Uterus (tissue), 4 donors: ENCODE data around the gene PAPSS1. TPM values are rescaled to one million over a fixed set of nuclear protein-coding genes. Genes with fewer than 3 reads are reported as not detected.

ENCODE experiments used
- DNase-seq, 2 donors: peaks; one replicate each; pipeline ENCODE4 v3.0.0-alpha.2; 2019 to 2020
- H3K27ac ChIP-seq, 2 donors: fragments of 200-600 bp; sonication (generic); 1 replicate in 1 of 2; 2 replicates in 1 of 2; pipeline ENCODE4 v1.5.1; 2016 to 2018
- H3K27me3 ChIP-seq, 2 donors: fragments of 200-600 bp; sonication (generic); one replicate each; pipeline ENCODE4 v1.5.1; 2018 to 2019; ENCODE audit warnings: control low read depth in 1 of 2
- H3K36me3 ChIP-seq, 2 donors: fragments of 200-600 bp; sonication (generic); one replicate each; pipeline ENCODE4 v1.5.1; 2019; ENCODE audit warnings: control low read depth in 1 of 2
- H3K4me1 ChIP-seq, 2 donors: fragments of 200-600 bp; sonication (generic); one replicate each; pipeline ENCODE4 v1.5.1; 2018 to 2019; ENCODE audit warnings: control low read depth in 1 of 2
- H3K4me3 ChIP-seq, 2 donors: fragments of 200-600 bp; sonication (generic); 1 replicate in 1 of 2; 2 replicates in 1 of 2; pipeline ENCODE4 v1.5.1; 2018 to 2019; ENCODE audit warnings: mild to moderate bottlenecking in 1 of 2
- H3K9me3 ChIP-seq, 2 donors: fragments of 200-600 bp; sonication (generic); one replicate each; pipeline ENCODE4 v1.5.1; 2019; ENCODE audit warnings: control low read depth in 1 of 2
- POLR2A ChIP-seq, 2 donors: fragments of 450-650 bp; IDR thresholded peaks; one replicate each; pipeline ENCODE4 v1.6.1; 2016; ENCODE audit warnings: antibody characterized with exemption in 2 of 2, mild to moderate bottlenecking in 1 of 2, moderate library complexity in 1 of 2
- intact Hi-C: fragments of 100-400 bp; cut with DNase I; formaldehyde crosslinking; loops from one replicate; pipeline ENCODE4 v1.15.1; 2023; ENCODE audit warnings: low total_unique reads
- total RNA-seq, 4 donors: library from RNA; depleted of rRNA in 3 of 4; stranded (reverse); fragments of >200 nt in 3 of 4; gene quantifications; one replicate each; pipeline versions ENCODE4 v1.1.0 to v1.2.4, GENCODE V29; 2014 to 2023
- TF ChIP-seq, protein P1 (sequence below), 4 experiments: fragments of 200-600 bp in 2 of 4; fragments of 450-650 bp in 2 of 4; sonication (generic) in 2 of 4; IDR thresholded peaks; one replicate each; pipeline ENCODE4 v1.5.1; 2016 to 2019; ENCODE audit warnings: antibody characterized with exemption in 4 of 4, mild to moderate bottlenecking in 2 of 4, moderate library complexity in 1 of 4
- donor health status: DM: yes; HTN: yes; CAD: no.

The PAPSS1 gene
- total RNA-seq, 4 donors from 2014 or later = 17.4 to 81.8 (median 25.9) TPM

DNA sequence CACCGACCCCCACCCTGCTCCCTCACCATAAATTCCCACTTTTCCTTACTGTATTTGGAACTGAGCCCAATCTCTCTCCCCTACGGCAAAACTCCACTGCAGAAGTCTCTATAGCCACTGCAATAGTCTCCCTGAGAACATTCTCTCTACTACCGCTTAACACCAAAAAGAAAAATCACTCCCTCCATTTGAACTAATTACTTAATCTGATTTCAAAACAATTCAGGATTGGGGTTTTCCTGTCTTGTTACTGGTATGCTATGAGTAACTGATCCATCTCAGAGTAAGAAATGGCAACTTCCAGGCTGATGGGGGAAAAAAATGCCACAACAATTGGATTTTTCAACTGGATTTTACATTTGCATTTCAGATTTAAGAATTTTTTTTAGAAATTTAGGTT lies 5.8 kb downstream of the PAPSS1 start:
- H3K9me3 ChIP-seq = no peaks in the 10 kb centered on the region
- DNase-seq = no peak
- no peaks in the 10 kb centered on the region for H3K4me1 ChIP-seq
- H3K36me3 ChIP-seq = no peaks in the 10 kb centered on the region
- H3K27me3 ChIP-seq = no peaks in the 10 kb centered on the region
- H3K27ac ChIP-seq = no peak overlapping the region
- TF ChIP-seq POLR2A (IDR thresholded peaks at IDR 0.05) = no peak
- TF ChIP-seq, protein P1, sequence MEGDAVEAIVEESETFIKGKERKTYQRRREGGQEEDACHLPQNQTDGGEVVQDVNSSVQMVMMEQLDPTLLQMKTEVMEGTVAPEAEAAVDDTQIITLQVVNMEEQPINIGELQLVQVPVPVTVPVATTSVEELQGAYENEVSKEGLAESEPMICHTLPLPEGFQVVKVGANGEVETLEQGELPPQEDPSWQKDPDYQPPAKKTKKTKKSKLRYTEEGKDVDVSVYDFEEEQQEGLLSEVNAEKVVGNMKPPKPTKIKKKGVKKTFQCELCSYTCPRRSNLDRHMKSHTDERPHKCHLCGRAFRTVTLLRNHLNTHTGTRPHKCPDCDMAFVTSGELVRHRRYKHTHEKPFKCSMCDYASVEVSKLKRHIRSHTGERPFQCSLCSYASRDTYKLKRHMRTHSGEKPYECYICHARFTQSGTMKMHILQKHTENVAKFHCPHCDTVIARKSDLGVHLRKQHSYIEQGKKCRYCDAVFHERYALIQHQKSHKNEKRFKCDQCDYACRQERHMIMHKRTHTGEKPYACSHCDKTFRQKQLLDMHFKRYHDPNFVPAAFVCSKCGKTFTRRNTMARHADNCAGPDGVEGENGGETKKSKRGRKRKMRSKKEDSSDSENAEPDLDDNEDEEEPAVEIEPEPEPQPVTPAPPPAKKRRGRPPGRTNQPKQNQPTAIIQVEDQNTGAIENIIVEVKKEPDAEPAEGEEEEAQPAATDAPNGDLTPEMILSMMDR (IDR thresholded peaks at IDR 0.05) = no peak
- H3K4me3 ChIP-seq = no peak overlapping the region
- intact Hi-C loops = no loop called here

DNA sequence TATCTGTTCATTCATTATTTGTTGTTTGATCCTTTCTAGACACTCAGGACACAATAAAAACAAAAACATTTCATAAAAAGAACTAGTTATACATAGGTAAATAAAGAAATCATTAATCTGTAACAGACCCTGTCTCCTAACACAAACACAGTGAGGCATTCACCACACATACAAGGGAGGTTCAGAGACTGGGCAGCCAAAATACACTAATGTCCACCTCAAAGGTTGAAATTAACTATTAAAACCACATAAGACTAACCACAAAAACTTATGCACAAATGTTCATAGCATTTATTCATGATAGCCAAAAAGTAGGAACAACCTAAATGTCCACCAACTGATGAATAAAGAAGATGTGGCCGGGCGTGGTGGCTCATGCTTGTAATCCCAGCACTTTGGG lies 7.8 kb downstream of the PAPSS1 start:
- no peak overlapping the region for H3K27ac ChIP-seq
- no peak for TF ChIP-seq POLR2A (IDR thresholded peaks at IDR 0.05)
- TF ChIP-seq, protein P1 (IDR thresholded peaks at IDR 0.05) = no peak
- H3K4me3 ChIP-seq = no peak overlapping the region
- intact Hi-C loops = no loop called here
- no peaks in the 10 kb centered on the region for H3K36me3 ChIP-seq
- no peaks in the 10 kb centered on the region for H3K27me3 ChIP-seq
- H3K9me3 ChIP-seq = no peaks in the 10 kb centered on the region
- no peaks in the 10 kb centered on the region for H3K4me1 ChIP-seq
- DNase-seq = no peak

DNA sequence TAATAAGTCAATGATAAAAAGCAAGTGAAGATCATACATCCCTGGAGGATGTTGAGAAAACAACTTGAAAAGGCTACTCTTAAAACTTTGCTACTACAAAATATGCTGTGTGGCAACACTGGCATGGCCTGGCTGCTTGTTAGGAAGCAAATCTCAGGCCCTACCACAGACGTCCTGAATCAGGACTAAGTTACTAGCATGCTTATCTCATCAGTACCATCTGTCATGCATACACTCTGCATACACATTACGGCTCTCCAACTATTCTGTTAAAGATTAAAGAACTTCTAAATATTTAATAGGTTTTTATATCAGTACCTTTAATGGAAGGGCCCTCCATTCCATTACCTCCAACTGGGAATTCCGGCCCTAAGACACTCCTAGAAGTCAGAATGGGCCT lies 8.2 kb downstream of the PAPSS1 start:
- Histone ChIP-seq H3K27me3 (no peaks in the 10 kb centered on the region), H3K4me3 (no peak overlapping the region), H3K36me3 (no peaks in the 10 kb centered on the region), H3K4me1 (no peaks in the 10 kb centered on the region), H3K9me3 (peaks cover 0 to under 1% of the 10 kb centered on the region in 2 donors), H3K27ac (no peak overlapping the region)
- intact Hi-C loops = no loop called here
- no peak for TF ChIP-seq POLR2A (IDR thresholded peaks at IDR 0.05)
- no peak for DNase-seq

DNA sequence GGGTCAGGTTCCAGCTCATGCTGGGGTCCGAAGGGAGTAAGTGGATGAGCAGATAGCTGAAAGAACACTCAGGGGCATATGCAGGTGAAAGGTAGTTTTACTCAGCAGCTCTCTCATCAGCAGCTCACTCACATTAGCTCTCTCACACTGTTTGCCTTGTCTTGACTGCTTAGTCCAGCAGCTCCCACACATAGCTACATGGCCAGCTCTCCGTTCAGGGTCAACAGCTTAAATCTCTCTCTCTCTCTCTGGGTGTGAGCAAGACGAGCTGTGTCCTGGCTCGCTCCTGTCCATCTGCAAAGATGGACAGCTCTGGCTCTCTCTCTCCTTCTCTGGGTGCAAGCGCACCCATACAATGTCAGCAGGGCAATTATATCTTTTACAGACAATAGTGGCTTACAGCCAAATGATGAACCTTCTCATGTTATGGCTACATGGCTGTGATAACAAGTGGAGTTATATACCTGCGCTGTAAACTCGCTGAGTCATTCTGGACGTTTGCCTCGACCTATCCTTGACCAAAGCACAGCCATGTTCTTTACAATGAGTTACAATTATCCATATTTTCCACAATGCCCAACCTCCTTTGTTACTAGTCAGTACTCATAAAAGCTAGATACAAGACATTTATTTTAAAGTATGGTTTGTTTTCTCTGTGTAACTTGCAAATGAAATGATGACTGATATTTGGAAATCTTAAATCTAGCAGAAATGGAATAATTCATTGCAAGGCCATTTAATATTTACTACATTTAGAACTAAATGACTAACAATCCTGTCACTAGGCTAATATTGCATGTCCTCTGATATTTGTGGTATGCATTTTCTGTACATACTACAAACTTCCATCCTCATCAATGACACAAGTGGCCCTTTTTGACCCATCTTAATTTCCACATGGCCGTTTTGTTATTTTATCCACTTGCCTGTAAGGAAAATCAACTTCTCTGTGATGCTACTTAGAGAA lies 9.3 kb downstream of the PAPSS1 start:
- Histone ChIP-seq H3K4me3 (no peak overlapping the region), H3K4me1 (no peaks in the 10 kb centered on the region), H3K27me3 (no peaks in the 10 kb centered on the region), H3K27ac (no peak overlapping the region), H3K36me3 (no peaks in the 10 kb centered on the region), H3K9me3 (peaks cover 0 to 12% of the 10 kb centered on the region in 2 donors)
- DNase-seq = no peak
- TF ChIP-seq, protein P1 (IDR thresholded peaks at IDR 0.05) = no peak
- TF ChIP-seq POLR2A (IDR thresholded peaks at IDR 0.05) = no peak
- intact Hi-C loops = no loop called here

DNA sequence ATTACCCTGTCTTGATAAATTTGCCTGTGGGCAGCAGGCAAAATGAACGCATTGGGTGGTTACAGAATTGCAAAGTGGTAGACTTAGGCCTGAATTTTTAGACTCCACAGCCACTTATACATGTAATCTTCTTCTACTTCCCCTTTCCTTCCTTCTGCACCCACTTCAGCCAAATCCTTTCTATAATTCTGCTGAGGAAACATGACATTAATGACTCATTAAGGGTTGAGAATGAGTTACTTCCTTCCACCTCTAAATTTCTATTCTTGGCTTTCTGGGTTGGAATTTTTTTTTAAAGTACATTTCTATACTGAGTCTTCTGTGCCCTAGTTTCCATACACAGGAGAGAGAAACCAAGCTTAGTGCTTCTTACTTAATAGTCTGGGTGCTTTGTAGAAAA lies 10.1 kb downstream of the PAPSS1 start:
- no peak overlapping the region for H3K27ac ChIP-seq
- H3K36me3 ChIP-seq = no peaks in the 10 kb centered on the region
- no peaks in the 10 kb centered on the region for H3K4me1 ChIP-seq
- no peak overlapping the region for H3K4me3 ChIP-seq
- H3K27me3 ChIP-seq = no peaks in the 10 kb centered on the region
- intact Hi-C loops = no loop called here
- TF ChIP-seq POLR2A (IDR thresholded peaks at IDR 0.05) = no peak
- TF ChIP-seq, protein P1 (IDR thresholded peaks at IDR 0.05) = no peak
- peaks cover 0 to 19% of the 10 kb centered on the region in 2 donors for H3K9me3 ChIP-seq
- DNase-seq = no peak
